Thoracic aorta (tissue), 2 donors: ENCODE measurements around the gene CABP1. TPM values are rescaled to one million over a fixed set of nuclear protein-coding genes. Genes with fewer than 3 reads are reported as not detected.

ENCODE experiments used
- ATAC-seq: fragments of 150-250 bp; one replicate; pipeline ENCODE4 v1.8.0; 2017; ENCODE audit warnings: low read depth; ENCODE audit not compliant: insufficient number of reproducible peaks, low FRiP score
- DNase-seq: peaks from one replicate; pipeline ENCODE4 v3.0.0-alpha.2; 2020; ENCODE audit warnings: low spot score
- H3K27ac ChIP-seq, 2 donors: fragments of 200-600 bp; sonication (generic); 1 replicate in 1 of 2; 2 replicates in 1 of 2; pipeline ENCODE4 v1.5.1; 2016; ENCODE audit warnings: mild to moderate bottlenecking in 2 of 2, moderate library complexity in 2 of 2
- H3K27me3 ChIP-seq: fragments of 200-600 bp; sonication (generic); replicated peaks from 2 replicates; pipeline ENCODE4 v1.6.0; 2016; ENCODE audit warnings: mild to moderate bottlenecking; ENCODE audit not compliant: insufficient read depth
- H3K36me3 ChIP-seq: fragments of 200-600 bp; sonication (generic); one replicate; pipeline ENCODE4 v1.5.1; 2016
- H3K4me1 ChIP-seq, 2 donors: fragments of 200-600 bp; sonication (generic); 1 replicate in 1 of 2; 2 replicates in 1 of 2; pipeline versions ENCODE4 v1.5.1 to v1.6.0; 2016; ENCODE audit warnings: low read depth in 2 of 2, mild to moderate bottlenecking in 1 of 2; ENCODE audit not compliant: control insufficient read depth in 1 of 2
- H3K4me3 ChIP-seq: fragments of 200-600 bp; sonication (generic); 2 replicates; pipeline ENCODE4 v1.5.1; 2016; ENCODE audit warnings: mild to moderate bottlenecking
- H3K9me3 ChIP-seq: fragments of 200-600 bp; sonication (generic); 2 replicates; pipeline ENCODE4 v1.5.1; 2016
- total RNA-seq, 2 donors: library from RNA; depleted of rRNA; stranded (reverse); fragments of >200 nt; gene quantifications; one replicate each; pipeline versions ENCODE4 v1.1.0 to v1.2.3, GENCODE V29; 2016
- TF ChIP-seq, protein P1 (sequence below): fragments of 200-600 bp; sonication (generic); IDR thresholded peaks from one replicate; pipeline ENCODE4 v1.5.1; 2019; ENCODE audit warnings: antibody characterized with exemption

Gene CABP1
- total RNA-seq, 2 donors from 2014 or later = 1.4 TPM; not detected in 1

- Histone ChIP-seq H3K27me3 (no peaks in the 10 kb centered on the region), H3K36me3 (no peaks in the 10 kb centered on the region), H3K27ac (no peak overlapping the region), H3K9me3 (no peaks in the 10 kb centered on the region), H3K4me1 (peaks cover 15 to 55% of the 10 kb centered on the region in 2 donors), H3K4me3 (no peak overlapping the region)
- DNase-seq (no peak), ATAC-seq (no peak)
- TF ChIP-seq, protein P1, sequence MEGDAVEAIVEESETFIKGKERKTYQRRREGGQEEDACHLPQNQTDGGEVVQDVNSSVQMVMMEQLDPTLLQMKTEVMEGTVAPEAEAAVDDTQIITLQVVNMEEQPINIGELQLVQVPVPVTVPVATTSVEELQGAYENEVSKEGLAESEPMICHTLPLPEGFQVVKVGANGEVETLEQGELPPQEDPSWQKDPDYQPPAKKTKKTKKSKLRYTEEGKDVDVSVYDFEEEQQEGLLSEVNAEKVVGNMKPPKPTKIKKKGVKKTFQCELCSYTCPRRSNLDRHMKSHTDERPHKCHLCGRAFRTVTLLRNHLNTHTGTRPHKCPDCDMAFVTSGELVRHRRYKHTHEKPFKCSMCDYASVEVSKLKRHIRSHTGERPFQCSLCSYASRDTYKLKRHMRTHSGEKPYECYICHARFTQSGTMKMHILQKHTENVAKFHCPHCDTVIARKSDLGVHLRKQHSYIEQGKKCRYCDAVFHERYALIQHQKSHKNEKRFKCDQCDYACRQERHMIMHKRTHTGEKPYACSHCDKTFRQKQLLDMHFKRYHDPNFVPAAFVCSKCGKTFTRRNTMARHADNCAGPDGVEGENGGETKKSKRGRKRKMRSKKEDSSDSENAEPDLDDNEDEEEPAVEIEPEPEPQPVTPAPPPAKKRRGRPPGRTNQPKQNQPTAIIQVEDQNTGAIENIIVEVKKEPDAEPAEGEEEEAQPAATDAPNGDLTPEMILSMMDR = no peak
These were observed 9.8 kb downstream of the CABP1 start for GRCh38 chr12:120650233-120650690.

DNA sequence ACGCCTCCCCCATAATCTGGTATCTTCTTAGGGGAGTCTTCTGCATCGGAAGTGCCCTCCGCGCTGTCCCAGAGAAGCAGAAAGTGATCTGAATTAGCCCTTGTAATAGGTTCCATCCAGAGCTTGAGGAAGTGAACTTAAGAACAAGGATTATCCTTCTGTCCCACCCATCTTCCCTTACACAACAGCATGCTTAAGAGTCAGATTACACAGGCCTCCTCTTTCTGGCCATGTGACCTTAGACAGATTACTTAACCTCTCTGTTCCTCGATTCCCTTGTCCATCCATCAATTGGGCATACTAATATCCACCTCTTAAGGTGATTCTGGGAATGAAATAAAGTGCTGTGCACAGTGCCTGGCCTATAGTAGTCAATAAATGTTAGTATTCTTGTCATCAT, 11.4 kb downstream of the CABP1 start:
- peaks cover 15 to 57% of the 10 kb centered on the region in 2 donors for H3K4me1 ChIP-seq
- DNase-seq (no peak), ATAC-seq (no peak)
- H3K36me3 ChIP-seq = no peaks in the 10 kb centered on the region
- no peaks in the 10 kb centered on the region for H3K27me3 ChIP-seq
- TF ChIP-seq, protein P1 = no peak
- H3K9me3 ChIP-seq = no peaks in the 10 kb centered on the region
- H3K27ac ChIP-seq = peak overlapping the region in 1 of 2 donors; percentile 84
- H3K4me3 ChIP-seq = no peak overlapping the region

DNA sequence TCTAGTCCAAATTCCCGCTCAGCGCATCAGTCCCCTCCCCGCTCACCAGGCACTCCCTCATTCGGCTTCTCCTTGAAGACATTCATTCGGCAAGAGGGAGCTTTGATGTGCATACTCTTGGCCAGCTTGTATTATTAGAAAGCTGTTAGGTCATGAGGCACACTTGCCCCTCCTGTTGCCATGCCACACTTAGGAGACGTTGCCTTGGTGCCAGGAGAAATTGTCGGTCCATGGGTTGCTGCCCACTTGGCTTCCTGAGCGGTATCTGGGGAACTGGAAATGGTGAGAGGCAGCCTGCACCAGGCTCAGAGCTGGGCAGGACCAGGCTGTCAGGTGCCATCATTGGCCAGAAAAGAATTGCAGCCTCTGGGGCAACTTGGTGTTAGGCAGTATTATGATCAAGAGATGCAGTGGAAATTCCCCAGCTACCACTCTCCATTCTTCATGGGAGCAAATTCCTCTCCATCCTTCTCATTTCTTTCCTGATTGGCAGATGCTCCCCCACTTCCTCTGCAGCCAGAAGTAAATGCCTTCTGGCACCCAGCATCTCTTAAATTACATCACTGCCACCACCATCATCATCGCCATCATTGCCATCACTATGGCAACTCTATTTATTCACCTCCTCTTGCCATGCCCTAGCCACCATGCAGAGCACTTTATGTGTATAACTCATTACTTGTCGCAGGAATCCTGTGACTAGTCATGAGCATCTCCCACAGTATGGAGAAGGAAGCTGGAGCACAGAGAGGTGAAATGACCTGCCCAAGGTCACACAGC, 12.4 kb downstream of the CABP1 start:
- Histone ChIP-seq H3K4me3 (no peak overlapping the region), H3K4me1 (peaks cover 15 to 57% of the 10 kb centered on the region in 2 donors), H3K36me3 (no peaks in the 10 kb centered on the region), H3K27me3 (no peaks in the 10 kb centered on the region), H3K27ac (peak overlapping the region; percentile 79 to 84), H3K9me3 (no peaks in the 10 kb centered on the region)
- DNase-seq (no peak), ATAC-seq (peak; percentile 20)
- TF ChIP-seq, protein P1 = no peak

GRCh38 chr12:120653611-120654010, 13.2 kb downstream of the CABP1 start:
- H3K4me3 ChIP-seq = no peak overlapping the region
- H3K4me1 ChIP-seq = peaks cover 15 to 55% of the 10 kb centered on the region in 2 donors
- H3K27me3 ChIP-seq = no peaks in the 10 kb centered on the region
- H3K36me3 ChIP-seq = no peaks in the 10 kb centered on the region
- TF ChIP-seq, protein P1 = no peak
- no peak for DNase-seq
- no peak for ATAC-seq
- H3K27ac ChIP-seq = peak overlapping the region; percentile 79 to 84
- H3K9me3 ChIP-seq = no peaks in the 10 kb centered on the region

DNA sequence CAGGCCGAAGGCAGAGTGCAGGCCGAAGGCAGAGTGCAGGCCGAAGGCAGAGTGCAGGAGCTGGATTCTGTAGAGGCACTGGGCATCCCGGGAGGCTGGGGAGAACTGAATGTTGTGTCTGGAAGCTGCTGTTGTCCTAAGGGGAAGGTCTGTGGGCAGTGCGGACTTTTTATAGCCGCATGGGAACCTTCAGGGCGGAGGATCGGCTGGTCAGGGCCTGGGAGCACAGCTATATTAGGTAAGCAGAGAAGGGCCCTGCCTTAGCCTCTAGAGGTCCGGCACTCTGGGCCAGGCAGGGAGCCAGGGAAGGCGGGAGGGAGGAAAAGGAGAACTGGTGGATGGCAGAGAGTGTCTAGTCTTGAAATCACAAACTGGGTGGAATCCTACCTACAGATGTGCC, 14.2 kb downstream of the CABP1 start:
- H3K27ac ChIP-seq = peak overlapping the region; percentile 79 to 84
- peak; percentile 65 for ATAC-seq
- no peak for DNase-seq
- no peak overlapping the region for H3K4me3 ChIP-seq
- H3K27me3 ChIP-seq = no peaks in the 10 kb centered on the region
- peaks cover 12 to 46% of the 10 kb centered on the region in 2 donors for H3K4me1 ChIP-seq
- no peaks in the 10 kb centered on the region for H3K9me3 ChIP-seq
- TF ChIP-seq, protein P1 = no peak
- no peaks in the 10 kb centered on the region for H3K36me3 ChIP-seq
